Liver (tissue), 9 donors: Measurements from ENCODE around the gene PF4V1. TPM values are rescaled to one million over a fixed set of nuclear protein-coding genes. Genes with fewer than 3 reads are reported as not detected.

Source experiments
- DNase-seq: peaks from one replicate; pipeline ENCODE4 v3.0.0-alpha.2; 2017; ENCODE audit warnings: low spot score
- H3K27ac ChIP-seq, 2 donors: one replicate each; pipeline ENCODE4 v1.7.0; 2013; ENCODE audit warnings: inconsistent platforms in 2 of 2, low read length in 2 of 2, control low read depth in 1 of 2, low read depth in 1 of 2, mild to moderate bottlenecking in 1 of 2
- H3K27me3 ChIP-seq, 4 donors: one replicate each; pipeline versions ENCODE4 v1.6.1 to v1.7.0; 2013; ENCODE audit warnings: low read length in 3 of 4, inconsistent platforms in 1 of 4, mild to moderate bottlenecking in 1 of 4, moderate library complexity in 1 of 4; ENCODE audit not compliant: control insufficient read depth in 4 of 4, insufficient read depth in 4 of 4
- H3K36me3 ChIP-seq, 4 donors: one replicate each; pipeline versions ENCODE4 v1.6.1 to v1.7.0; 2013; ENCODE audit warnings: low read length in 3 of 4, mild to moderate bottlenecking in 3 of 4, low read depth in 1 of 4, moderate library complexity in 1 of 4; ENCODE audit not compliant: control insufficient read depth in 4 of 4, insufficient read depth in 3 of 4
- H3K4me1 ChIP-seq, 4 donors: one replicate each; pipeline versions ENCODE4 v1.6.1 to v1.7.0; 2013; ENCODE audit warnings: low read length in 3 of 4, mild to moderate bottlenecking in 3 of 4, moderate library complexity in 1 of 4; ENCODE audit not compliant: control insufficient read depth in 4 of 4, insufficient read depth in 4 of 4
- H3K4me3 ChIP-seq, 3 donors: one replicate each; pipeline versions ENCODE4 v1.6.1 to v1.7.0; 2013; ENCODE audit warnings: low read length in 3 of 3, control low read depth in 1 of 3, low read depth in 1 of 3, mild to moderate bottlenecking in 1 of 3
- H3K9ac ChIP-seq, 2 donors: one replicate each; pipeline ENCODE4 v1.7.0; 2013; ENCODE audit warnings: low read length in 2 of 2, mild to moderate bottlenecking in 2 of 2, moderate library complexity in 2 of 2, control low read depth in 1 of 2, low read depth in 1 of 2
- H3K9me3 ChIP-seq, 4 donors: one replicate each; pipeline versions ENCODE4 v1.6.1 to v1.7.0; 2013; ENCODE audit warnings: low read length in 3 of 4; ENCODE audit not compliant: control insufficient read depth in 4 of 4
- EGR1 ChIP-seq, 2 donors: IDR thresholded peaks; 2 replicates each; pipeline ENCODE4 v1.6.1; 2016 to 2018; ENCODE audit warnings: antibody characterized with exemption in 2 of 2, low read depth in 2 of 2
- FOXA1 ChIP-seq: IDR thresholded peaks from 2 replicates; pipeline ENCODE4 v1.6.1; 2016; ENCODE audit warnings: antibody characterized with exemption
- HNF4A ChIP-seq, 2 donors: conservative IDR thresholded peaks; 2 replicates each; pipeline ENCODE4 v1.6.1; 2016; ENCODE audit warnings: antibody characterized with exemption in 2 of 2, mild to moderate bottlenecking in 2 of 2
- JUND ChIP-seq, 2 donors: IDR thresholded peaks; 2 replicates each; pipeline ENCODE4 v1.6.1; 2016; ENCODE audit warnings: antibody characterized with exemption in 2 of 2
- MAX ChIP-seq: IDR thresholded peaks from 2 replicates; pipeline ENCODE4 v1.6.1; 2016; ENCODE audit warnings: antibody characterized with exemption
- NR2F2 ChIP-seq: IDR thresholded peaks from 2 replicates; pipeline ENCODE4 v1.6.1; 2016; ENCODE audit warnings: antibody characterized with exemption
- REST ChIP-seq: IDR thresholded peaks from 2 replicates; pipeline ENCODE4 v1.6.1; 2016; ENCODE audit warnings: antibody characterized with exemption, mild to moderate bottlenecking
- RXRA ChIP-seq, 2 donors: IDR thresholded peaks; 2 replicates each; pipeline ENCODE4 v1.6.1; 2017 to 2018; ENCODE audit warnings: antibody characterized with exemption in 2 of 2, mild to moderate bottlenecking in 1 of 2
- YY1 ChIP-seq: IDR thresholded peaks from 2 replicates; pipeline ENCODE4 v1.6.1; 2016; ENCODE audit warnings: antibody characterized with exemption, mild to moderate bottlenecking
- ZBTB33 ChIP-seq: IDR thresholded peaks from 2 replicates; pipeline ENCODE4 v1.6.1; 2016; ENCODE audit warnings: antibody characterized with exemption
- WGBS: extraction: QIAGEN DNeasy Blood & Tissue Kit; methylation state at CpG from one replicate; pipeline ENCODE4 v1.1.7; 2013; 5-methylcytosine and 5-hydroxymethylcytosine counted together
- polyA plus RNA-seq, 2 donors: library from polyadenylated mRNA; stranded (reverse) in 1 of 2; unstranded in 1 of 2; fragments of 200-250 nt in 1 of 2; fragments of >200 nt in 1 of 2; fragmentation: Nextera tagmentation in 1 of 2; extraction: Ambion mirVana in 1 of 2; gene quantifications; one replicate each; pipeline versions ENCODE4 v1.2.1 to v1.2.3, GENCODE V29; 2013 to 2015
- total RNA-seq, 2 donors: library from RNA; depleted of rRNA; stranded (reverse); fragments of >200 nt; gene quantifications; one replicate each; pipeline ENCODE4 v1.2.3, GENCODE V29; 2014
- donor health status: healthy.
- donor health status: healthy.
- donor health status: healthy.
- donor health status: healthy.
- donor health status: healthy.

PF4V1 gene
- total and polyA plus RNA-seq, 4 donors: 0.16 to 3.4 (median 0.74) TPM; not detected in 1

GRCh38 chr4:73847526-73848182 lies 5.4 kb upstream of the PF4V1 start (continued):
- TF ChIP-seq ZBTB33: no peak

GRCh38 chr4:73848183-73848777 lies 4.8 kb upstream of the PF4V1 start:
- Histone ChIP-seq H3K9me3 (no peaks in the 10 kb centered on the region), H3K4me1 (peaks cover 0 to 19% (median 4%) of the 10 kb centered on the region in 4 donors), H3K9ac (no peak overlapping the region), H3K27ac (peak overlapping the region; percentile 10 to 15), H3K27me3 (no peaks in the 10 kb centered on the region), H3K4me3 (no peak overlapping the region), H3K36me3 (no peaks in the 10 kb centered on the region)
- no peak for DNase-seq
- 38% methylated on average over 1 of the region's 1 CpG for WGBS
- TF ChIP-seq HNF4A (conservative IDR thresholded peaks at IDR 0.05) (peak; percentile 25 to 91), RXRA (IDR thresholded peaks at IDR 0.05) (peak in 1 of 2 donors; percentile 78), EGR1 (IDR thresholded peaks at IDR 0.05; ENCODE audit: low read depth in 2 of 2) (no peak), YY1 (peak; percentile 40), REST (peak; percentile 27), NR2F2 (no peak), MAX (peak; percentile 50), ZBTB33 (peak; percentile 20), FOXA1 (peak; percentile 50), JUND (IDR thresholded peaks at IDR 0.05) (peak in 1 of 2 donors; percentile 63)
